BE2C (cell line): ENCODE data around the gene TRIM44.
"Not testable (repeated sequence)": the region's sequence is repeated elsewhere in the genome, so short reads cannot be mapped to it uniquely, and the experiment has no call there.

Experiments used
- DNase-seq: peaks from one replicate; pipeline ENCODE4 v3.0.0-alpha.2; 2020
- H3K27me3 ChIP-seq: fragments of 250-450 bp; sonication (Bioruptor Pico); 2 replicates; pipeline ENCODE4 v1.5.1; 2020; ENCODE audit warnings: mild to moderate bottlenecking
- H3K36me3 ChIP-seq: fragments of 250-450 bp; sonication (Bioruptor Pico); 2 replicates; pipeline ENCODE4 v1.5.1; 2020; ENCODE audit warnings: mild to moderate bottlenecking
- H3K4me1 ChIP-seq: fragments of 250-450 bp; sonication (Bioruptor Pico); 2 replicates; pipeline ENCODE4 v1.5.1; 2020
- H3K4me3 ChIP-seq: 2 replicates; pipeline ENCODE4 v1.5.1; 2011; ENCODE audit warnings: low read depth, low read length
- H3K9me3 ChIP-seq: fragments of 250-450 bp; sonication (Bioruptor Pico); 2 replicates; pipeline ENCODE4 v1.5.1; 2020
- CTCF ChIP-seq: IDR thresholded peaks from 2 replicates; pipeline ENCODE4 v1.5.1; 2012; ENCODE audit warnings: mild to moderate bottlenecking, low read depth, low read length

Gene TRIM44

DNA sequence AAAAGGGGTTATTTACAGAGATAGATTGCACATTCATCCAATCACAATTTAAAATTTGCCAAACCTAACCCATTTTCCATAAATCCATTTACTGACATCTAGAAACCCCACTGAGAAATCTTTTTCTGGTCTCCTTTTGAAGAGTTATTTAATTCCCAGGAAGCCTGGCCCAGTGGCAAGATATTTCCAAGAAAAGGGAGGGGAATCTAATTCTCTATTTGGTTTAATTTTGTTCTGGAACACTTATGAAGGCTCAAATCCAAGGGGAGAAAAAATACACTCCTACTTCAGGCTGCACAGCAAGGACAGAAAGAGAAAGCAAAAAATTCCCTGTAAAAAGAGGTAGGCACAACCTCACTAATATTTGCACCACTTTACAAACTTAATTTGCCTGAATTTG, 193.1 kb downstream of the TRIM44 start:
- TF ChIP-seq CTCF, result no peak
- Histone ChIP-seq H3K9me3 (no peaks in the 10 kb centered on the region), H3K4me1 (no peaks in the 10 kb centered on the region), H3K4me3 (no peak overlapping the region), H3K27me3 (no peaks in the 10 kb centered on the region), H3K36me3 (no peaks in the 10 kb centered on the region)
- DNase-seq, result no peak

- H3K4me1 ChIP-seq, result no peaks in the 10 kb centered on the region
- H3K36me3 ChIP-seq, result no peaks in the 10 kb centered on the region
- DNase-seq, result no peak
- H3K9me3 ChIP-seq, result no peaks in the 10 kb centered on the region
- H3K4me3 ChIP-seq, result no peak overlapping the region
- TF ChIP-seq CTCF, result no peak
- no peaks in the 10 kb centered on the region for H3K27me3 ChIP-seq
Measured at GRCh38 chr11:35856259-35856658, 193.7 kb downstream of the TRIM44 start.

- no peak for TF ChIP-seq CTCF
- Histone ChIP-seq H3K4me1 (no peaks in the 10 kb centered on the region), H3K9me3 (no peaks in the 10 kb centered on the region), H3K36me3 (no peaks in the 10 kb centered on the region), H3K27me3 (no peaks in the 10 kb centered on the region), H3K4me3 (no peak overlapping the region)
- DNase-seq, result no peak
Measured at GRCh38 chr11:35856756-35857155, 194.2 kb downstream of the TRIM44 start.

DNA sequence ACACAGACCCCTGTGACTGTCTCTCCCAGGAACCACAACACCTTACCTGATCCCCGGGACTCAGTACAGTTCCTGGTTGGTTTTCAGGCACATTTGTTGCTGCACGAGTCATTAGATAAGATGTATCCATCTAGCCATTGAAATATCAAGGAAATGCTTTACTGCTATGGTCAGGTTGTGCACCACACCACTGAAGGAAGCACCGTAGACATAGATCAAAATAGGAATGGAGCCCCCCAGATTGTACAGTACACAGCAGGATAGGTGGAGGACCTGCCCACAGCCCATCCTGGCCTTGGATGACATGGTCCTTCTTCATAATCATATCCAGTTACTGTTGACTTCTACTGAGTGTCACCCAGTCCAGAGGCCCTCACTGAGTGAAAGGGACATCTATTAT, 195.3 kb downstream of the TRIM44 start:
- H3K4me3 ChIP-seq, result no peak overlapping the region
- H3K4me1 ChIP-seq, result no peaks in the 10 kb centered on the region
- H3K9me3 ChIP-seq, result no peaks in the 10 kb centered on the region
- no peak for TF ChIP-seq CTCF
- no peak for DNase-seq
- no peaks in the 10 kb centered on the region for H3K27me3 ChIP-seq
- H3K36me3 ChIP-seq, result no peaks in the 10 kb centered on the region

GRCh38 chr11:35859301-35859700, 196.7 kb downstream of the TRIM44 start:
- Histone ChIP-seq H3K4me1 (no peaks in the 10 kb centered on the region), H3K4me3 (no peak overlapping the region), H3K36me3 (no peaks in the 10 kb centered on the region), H3K9me3 (no peaks in the 10 kb centered on the region), H3K27me3 (no peaks in the 10 kb centered on the region)
- TF ChIP-seq CTCF, result no peak
- no peak for DNase-seq

GRCh38 chr11:35860194-35860593, 197.6 kb downstream of the TRIM44 start:
- H3K4me3 ChIP-seq, H3K9me3 ChIP-seq, DNase-seq, H3K36me3 ChIP-seq, H3K27me3 ChIP-seq, H3K4me1 ChIP-seq: not testable (repeated sequence)

GRCh38 chr11:35861191-35861590, 198.6 kb downstream of the TRIM44 start:
- no peak for DNase-seq
- no peaks in the 10 kb centered on the region for H3K27me3 ChIP-seq
- TF ChIP-seq CTCF, result no peak

More at GRCh38 chr11:35861191-35861590, 198.6 kb downstream of the TRIM44 start:
- H3K4me1 ChIP-seq, result no peaks in the 10 kb centered on the region
- H3K9me3 ChIP-seq, result no peaks in the 10 kb centered on the region
- H3K4me3 ChIP-seq, result no peak overlapping the region
- no peaks in the 10 kb centered on the region for H3K36me3 ChIP-seq
